ENCODE results near the gene EML4. TPM values are rescaled to one million over a fixed set of nuclear protein-coding genes. Genes with fewer than 3 reads are reported as not detected.

Gene EML4
- total RNA-seq, 3 donors from 2014 or later (not counting 1 experiment from before 2014, with no cell fraction given): 88.4 to 136 (median 91.5) TPM

DNA sequence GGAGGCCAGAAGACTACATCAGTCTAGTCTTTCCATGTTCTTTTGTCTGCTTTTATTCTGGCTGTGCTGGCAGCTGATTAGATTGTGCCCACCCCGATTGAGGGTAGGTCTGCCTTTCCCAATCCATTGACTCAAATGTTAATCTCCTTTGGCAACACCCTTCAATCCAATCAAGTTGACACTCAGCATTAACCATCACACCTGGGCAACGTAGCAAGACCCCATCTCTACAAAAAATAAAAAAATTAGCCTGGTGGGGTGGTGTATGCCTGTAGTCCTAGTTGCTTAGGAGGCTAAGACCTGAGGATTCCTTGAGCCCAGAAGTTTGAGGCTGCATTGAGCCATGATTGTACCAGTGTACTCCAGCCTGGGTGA is 33.5 kb downstream of the EML4 start:
- intact Hi-C loops (cut with micrococcal nuclease): no loop called here
- WGBS (ENCODE audit: insufficient coverage): 94% methylated on average over 1 of the region's 2 CpGs
- Histone ChIP-seq H3K36me3 (ENCODE audit: control insufficient read depth, insufficient read depth, low read length) (no peaks in the 10 kb centered on the region), H3K9me3 (ENCODE audit: control insufficient read depth, insufficient read depth, low read length) (no peaks in the 10 kb centered on the region), H3K4me1 (ENCODE audit: control insufficient read depth, insufficient read depth, low read length) (no peaks in the 10 kb centered on the region), H3K27me3 (ENCODE audit: control insufficient read depth, insufficient read depth, low read length) (no peaks in the 10 kb centered on the region), H3K27ac (ENCODE audit: low read length) (no peak overlapping the region), H3K4me3 (ENCODE audit: low read length) (no peak overlapping the region)
- Mint-ChIP-seq H3K36me3 (no peaks in the 10 kb centered on the region), H3K4me3 (no peak overlapping the region), H3K4me1 (peaks cover 21 to 34% of the 10 kb centered on the region in 2 donors), H3K27me3 (ENCODE audit: low read depth in 2 of 2) (no peaks in the 10 kb centered on the region), H3K9me3 (no peaks in the 10 kb centered on the region), H3K27ac (no peak overlapping the region)
- no peak for ATAC-seq
- TF ChIP-seq, protein P1, sequence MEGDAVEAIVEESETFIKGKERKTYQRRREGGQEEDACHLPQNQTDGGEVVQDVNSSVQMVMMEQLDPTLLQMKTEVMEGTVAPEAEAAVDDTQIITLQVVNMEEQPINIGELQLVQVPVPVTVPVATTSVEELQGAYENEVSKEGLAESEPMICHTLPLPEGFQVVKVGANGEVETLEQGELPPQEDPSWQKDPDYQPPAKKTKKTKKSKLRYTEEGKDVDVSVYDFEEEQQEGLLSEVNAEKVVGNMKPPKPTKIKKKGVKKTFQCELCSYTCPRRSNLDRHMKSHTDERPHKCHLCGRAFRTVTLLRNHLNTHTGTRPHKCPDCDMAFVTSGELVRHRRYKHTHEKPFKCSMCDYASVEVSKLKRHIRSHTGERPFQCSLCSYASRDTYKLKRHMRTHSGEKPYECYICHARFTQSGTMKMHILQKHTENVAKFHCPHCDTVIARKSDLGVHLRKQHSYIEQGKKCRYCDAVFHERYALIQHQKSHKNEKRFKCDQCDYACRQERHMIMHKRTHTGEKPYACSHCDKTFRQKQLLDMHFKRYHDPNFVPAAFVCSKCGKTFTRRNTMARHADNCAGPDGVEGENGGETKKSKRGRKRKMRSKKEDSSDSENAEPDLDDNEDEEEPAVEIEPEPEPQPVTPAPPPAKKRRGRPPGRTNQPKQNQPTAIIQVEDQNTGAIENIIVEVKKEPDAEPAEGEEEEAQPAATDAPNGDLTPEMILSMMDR (IDR thresholded peaks at IDR 0.05): no peak
- no peak for DNase-seq

DNA sequence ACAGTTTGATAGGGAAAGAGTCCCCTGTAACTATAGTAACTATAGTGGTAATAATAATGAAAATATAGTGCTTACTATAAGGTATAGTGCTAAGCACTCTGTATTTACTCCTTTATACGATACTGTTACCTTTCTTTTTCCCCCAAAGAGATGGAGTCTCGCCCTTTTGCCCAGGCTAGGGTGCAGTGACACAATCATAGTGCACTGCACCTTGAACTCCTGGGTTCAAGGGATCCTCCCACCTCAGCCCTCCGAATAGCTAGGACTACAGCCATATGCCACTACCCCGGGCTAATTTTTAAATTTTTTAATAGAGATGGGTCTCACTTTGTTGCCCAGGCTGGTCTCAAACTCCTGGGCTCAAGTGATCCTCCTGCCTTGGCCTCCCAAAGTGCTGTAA is 34.6 kb downstream of the EML4 start:
- no peak overlapping the region for H3K4me3 Mint-ChIP-seq
- H3K9me3 ChIP-seq (ENCODE audit: control insufficient read depth, insufficient read depth, low read length): no peaks in the 10 kb centered on the region

DNA sequence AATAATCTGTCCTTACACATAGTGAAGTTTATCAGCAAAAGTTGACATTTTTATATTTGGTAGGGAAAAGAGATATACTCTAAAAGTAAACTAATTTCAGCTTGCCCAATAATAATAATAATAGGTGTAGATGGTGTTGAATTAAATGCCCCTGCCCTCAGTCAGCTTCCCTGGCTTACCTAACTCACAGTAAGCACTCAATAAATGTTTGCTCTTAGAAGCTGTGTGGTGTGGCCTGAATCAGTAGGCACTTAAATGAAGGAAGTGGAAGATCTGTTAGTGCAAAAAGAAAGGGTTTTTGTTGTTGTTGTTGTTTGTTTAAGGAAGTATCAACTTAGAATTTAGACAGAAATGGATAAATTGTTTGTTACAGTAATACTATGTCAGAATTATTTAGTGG is 36.2 kb downstream of the EML4 start:
- Histone ChIP-seq H3K4me1 (ENCODE audit: control insufficient read depth, insufficient read depth, low read length) (no peaks in the 10 kb centered on the region), H3K4me3 (ENCODE audit: low read length) (no peak overlapping the region), H3K9me3 (ENCODE audit: control insufficient read depth, insufficient read depth, low read length) (no peaks in the 10 kb centered on the region), H3K36me3 (ENCODE audit: control insufficient read depth, insufficient read depth, low read length) (peaks cover 2% of the 10 kb centered on the region), H3K27ac (ENCODE audit: low read length) (no peak overlapping the region), H3K27me3 (ENCODE audit: control insufficient read depth, insufficient read depth, low read length) (no peaks in the 10 kb centered on the region)
- H3K27ac Mint-ChIP-seq: no peak overlapping the region
- no peak for ATAC-seq
- intact Hi-C loops (cut with micrococcal nuclease): no loop called here
- H3K36me3 Mint-ChIP-seq: no peaks in the 10 kb centered on the region
- H3K27me3 Mint-ChIP-seq (ENCODE audit: low read depth in 2 of 2): no peaks in the 10 kb centered on the region
- H3K4me1 Mint-ChIP-seq: peaks cover 4 to 16% of the 10 kb centered on the region in 2 donors
- TF ChIP-seq, protein P1 (IDR thresholded peaks at IDR 0.05): no peak
- no peaks in the 10 kb centered on the region for H3K9me3 Mint-ChIP-seq
- DNase-seq: no peak
- H3K4me3 Mint-ChIP-seq: no peak overlapping the region

More for the DNA sequence above, 34.6 kb downstream of the EML4 start:
- TF ChIP-seq, protein P1 (IDR thresholded peaks at IDR 0.05): no peak
- intact Hi-C loops (cut with micrococcal nuclease): no loop called here
- H3K27me3 ChIP-seq (ENCODE audit: control insufficient read depth, insufficient read depth, low read length): no peaks in the 10 kb centered on the region
- H3K36me3 ChIP-seq (ENCODE audit: control insufficient read depth, insufficient read depth, low read length): no peaks in the 10 kb centered on the region
- no peaks in the 10 kb centered on the region for H3K36me3 Mint-ChIP-seq
- no peak overlapping the region for H3K27ac ChIP-seq (ENCODE audit: low read length)
- no peaks in the 10 kb centered on the region for H3K9me3 Mint-ChIP-seq
- WGBS (ENCODE audit: insufficient coverage): 98% methylated on average over 4 of the region's 4 CpGs
- H3K4me1 Mint-ChIP-seq: peaks cover 10 to 24% of the 10 kb centered on the region in 2 donors
- no peaks in the 10 kb centered on the region for H3K27me3 Mint-ChIP-seq (ENCODE audit: low read depth in 2 of 2)
- no peaks in the 10 kb centered on the region for H3K4me1 ChIP-seq (ENCODE audit: control insufficient read depth, insufficient read depth, low read length)
- no peak overlapping the region for H3K4me3 ChIP-seq (ENCODE audit: low read length)
- DNase-seq: no peak
- no peak for ATAC-seq
- no peak overlapping the region for H3K27ac Mint-ChIP-seq

DNA sequence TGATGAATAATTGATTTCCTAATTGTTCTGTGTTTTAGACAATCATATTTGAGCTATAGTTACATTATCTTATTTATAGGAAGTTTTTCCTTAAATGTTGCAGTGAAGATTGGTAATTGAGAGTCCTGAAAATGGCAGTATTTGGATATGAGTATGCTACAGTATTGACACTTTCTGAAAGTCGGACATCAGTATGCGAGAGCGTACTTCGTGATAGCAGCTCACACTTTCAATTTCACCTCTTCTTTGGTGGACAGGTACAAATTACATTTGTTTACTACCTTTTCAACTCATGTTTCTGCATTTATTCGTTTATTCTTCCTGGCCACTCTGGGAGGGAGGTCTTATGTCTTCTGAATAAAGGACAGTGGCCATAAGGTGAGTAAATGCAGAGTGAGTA is 38.7 kb downstream of the EML4 start:
- Mint-ChIP-seq H3K4me3 (no peak overlapping the region), H3K27ac (no peak overlapping the region), H3K9me3 (no peaks in the 10 kb centered on the region), H3K36me3 (no peaks in the 10 kb centered on the region), H3K4me1 (peaks cover 10 to 11% of the 10 kb centered on the region in 2 donors), H3K27me3 (ENCODE audit: low read depth in 2 of 2) (no peaks in the 10 kb centered on the region)
- no peak overlapping the region for H3K4me3 ChIP-seq (ENCODE audit: low read length)
- peaks cover 2% of the 10 kb centered on the region for H3K36me3 ChIP-seq (ENCODE audit: control insufficient read depth, insufficient read depth, low read length)
- no peaks in the 10 kb centered on the region for H3K9me3 ChIP-seq (ENCODE audit: control insufficient read depth, insufficient read depth, low read length)
- 100% methylated on average over 2 of the region's 5 CpGs for WGBS (ENCODE audit: insufficient coverage)
- DNase-seq: no peak
- ATAC-seq: no peak
- H3K27ac ChIP-seq (ENCODE audit: low read length): no peak overlapping the region
- H3K27me3 ChIP-seq (ENCODE audit: control insufficient read depth, insufficient read depth, low read length): no peaks in the 10 kb centered on the region
- TF ChIP-seq, protein P1 (IDR thresholded peaks at IDR 0.05): no peak
- no peaks in the 10 kb centered on the region for H3K4me1 ChIP-seq (ENCODE audit: control insufficient read depth, insufficient read depth, low read length)
- intact Hi-C loops (cut with micrococcal nuclease): no loop called here

All from natural killer cell (primary cell).